Measurements from ENCODE around the gene IFNGR1. TPM values are rescaled to one million over a fixed set of nuclear protein-coding genes. Genes with fewer than 3 reads are reported as not detected.

The IFNGR1 gene
- total RNA-seq, 1 donor from 2014 or later, result 60.5 TPM

DNA sequence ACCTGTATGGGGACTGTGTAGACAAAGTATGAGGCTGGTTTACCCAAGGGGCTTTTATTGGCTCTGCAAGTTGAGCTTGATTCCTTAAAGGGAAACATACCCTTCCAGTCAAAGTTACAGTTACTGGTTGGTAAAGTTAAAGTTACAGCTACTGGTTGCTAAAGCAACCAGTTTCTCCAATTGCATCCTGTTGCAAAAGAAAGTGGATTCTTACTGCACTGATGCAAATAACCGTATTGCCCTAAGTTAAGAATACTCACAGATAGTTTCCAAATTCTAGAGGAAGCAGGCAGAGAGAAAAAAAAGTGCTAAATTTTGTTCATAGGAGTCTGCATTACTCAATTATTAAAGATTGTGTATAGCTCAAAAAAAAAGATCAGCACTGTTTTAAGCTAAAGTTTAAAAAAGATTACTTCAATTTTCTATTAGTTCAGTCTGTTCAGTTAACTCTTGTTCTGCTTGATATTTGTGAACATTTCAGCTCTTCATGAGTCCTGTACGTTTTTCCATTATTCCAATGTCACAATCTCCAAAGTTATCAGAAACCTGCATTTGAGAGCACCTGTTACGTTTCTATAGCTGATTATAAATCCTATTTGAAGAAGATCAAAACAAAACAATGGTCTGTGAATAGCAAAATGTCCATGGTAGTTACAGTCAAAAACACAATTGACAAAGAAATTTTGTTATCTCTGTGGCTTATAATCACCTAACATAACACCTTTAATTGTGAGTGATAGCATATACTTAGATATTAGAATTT lies 37.1 kb downstream of the IFNGR1 start:
- intact Hi-C loops (cut with micrococcal nuclease), result loop anchor here (2.0 kb wide), 1 partner anchor 15 kb away; no protein-coding TSS in a partner anchor
- Mint-ChIP-seq H3K27me3 (no peaks in the 10 kb centered on the region), H3K4me3 (no peak overlapping the region), H3K4me1 (peaks cover 16% of the 10 kb centered on the region), H3K27ac (no peak overlapping the region), H3K36me3 (ENCODE audit: low read depth) (peaks cover 10% of the 10 kb centered on the region), H3K9me3 (peaks cover 16% of the 10 kb centered on the region)
- ChIA-PET CTCF (interaction anchor here (1.1 kb wide), 1 partner anchor 132 kb away, joined by 3 read pairs; no protein-coding TSS in a partner anchor), POLR2A (interaction anchor here (0.6 kb wide), 1 partner anchor 42 kb away, joined by 7 read pairs; no protein-coding TSS in a partner anchor)
- ATAC-seq (ENCODE audit: low read depth), result no peak
- DNase-seq, result no peak
- TF ChIP-seq, protein P1, sequence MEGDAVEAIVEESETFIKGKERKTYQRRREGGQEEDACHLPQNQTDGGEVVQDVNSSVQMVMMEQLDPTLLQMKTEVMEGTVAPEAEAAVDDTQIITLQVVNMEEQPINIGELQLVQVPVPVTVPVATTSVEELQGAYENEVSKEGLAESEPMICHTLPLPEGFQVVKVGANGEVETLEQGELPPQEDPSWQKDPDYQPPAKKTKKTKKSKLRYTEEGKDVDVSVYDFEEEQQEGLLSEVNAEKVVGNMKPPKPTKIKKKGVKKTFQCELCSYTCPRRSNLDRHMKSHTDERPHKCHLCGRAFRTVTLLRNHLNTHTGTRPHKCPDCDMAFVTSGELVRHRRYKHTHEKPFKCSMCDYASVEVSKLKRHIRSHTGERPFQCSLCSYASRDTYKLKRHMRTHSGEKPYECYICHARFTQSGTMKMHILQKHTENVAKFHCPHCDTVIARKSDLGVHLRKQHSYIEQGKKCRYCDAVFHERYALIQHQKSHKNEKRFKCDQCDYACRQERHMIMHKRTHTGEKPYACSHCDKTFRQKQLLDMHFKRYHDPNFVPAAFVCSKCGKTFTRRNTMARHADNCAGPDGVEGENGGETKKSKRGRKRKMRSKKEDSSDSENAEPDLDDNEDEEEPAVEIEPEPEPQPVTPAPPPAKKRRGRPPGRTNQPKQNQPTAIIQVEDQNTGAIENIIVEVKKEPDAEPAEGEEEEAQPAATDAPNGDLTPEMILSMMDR (IDR thresholded peaks at IDR 0.05), result no peak

DNA sequence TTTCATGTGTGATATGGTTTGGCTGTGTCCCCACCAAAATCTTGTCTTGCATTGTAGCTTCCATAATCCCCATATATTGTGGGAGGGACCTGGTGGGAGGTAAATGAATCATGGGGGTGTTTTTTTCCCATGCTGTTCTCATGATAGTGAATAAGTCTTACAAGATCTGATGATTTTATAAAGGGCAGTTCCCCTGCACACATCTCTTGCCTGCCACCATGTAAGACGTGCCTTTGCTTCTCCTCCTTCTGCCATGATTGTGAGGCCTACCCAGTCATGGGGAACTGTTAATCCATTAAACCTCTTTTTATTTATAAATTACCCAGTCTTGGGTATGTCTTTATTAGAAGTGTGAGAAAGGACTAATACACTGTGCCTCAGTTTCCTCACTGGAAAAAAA lies 41.6 kb downstream of the IFNGR1 start:
- DNase-seq (no peak), ATAC-seq (ENCODE audit: low read depth) (no peak)
- peaks cover 5% of the 10 kb centered on the region for H3K36me3 Mint-ChIP-seq (ENCODE audit: low read depth)
- TF ChIP-seq, protein P1 (IDR thresholded peaks at IDR 0.05), result no peak
- H3K27ac Mint-ChIP-seq, result no peak overlapping the region
- CTCF ChIA-PET, result interaction anchor here (1.4 kb wide), 1 partner anchor 83 kb away, joined by 6 read pairs; no protein-coding TSS in a partner anchor
- POLR2A ChIA-PET, result interaction anchor here (0.8 kb wide), 1 partner anchor 19 kb away, joined by 3 read pairs; no protein-coding TSS in a partner anchor
- peaks cover 54% of the 10 kb centered on the region for H3K4me1 Mint-ChIP-seq
- H3K27me3 Mint-ChIP-seq, result no peaks in the 10 kb centered on the region
- H3K4me3 Mint-ChIP-seq, result no peak overlapping the region
- peaks cover 10% of the 10 kb centered on the region for H3K9me3 Mint-ChIP-seq
- intact Hi-C loops (cut with micrococcal nuclease), result loop anchor here (2.0 kb wide), 1 partner anchor 13 kb away; no protein-coding TSS in a partner anchor

DNA sequence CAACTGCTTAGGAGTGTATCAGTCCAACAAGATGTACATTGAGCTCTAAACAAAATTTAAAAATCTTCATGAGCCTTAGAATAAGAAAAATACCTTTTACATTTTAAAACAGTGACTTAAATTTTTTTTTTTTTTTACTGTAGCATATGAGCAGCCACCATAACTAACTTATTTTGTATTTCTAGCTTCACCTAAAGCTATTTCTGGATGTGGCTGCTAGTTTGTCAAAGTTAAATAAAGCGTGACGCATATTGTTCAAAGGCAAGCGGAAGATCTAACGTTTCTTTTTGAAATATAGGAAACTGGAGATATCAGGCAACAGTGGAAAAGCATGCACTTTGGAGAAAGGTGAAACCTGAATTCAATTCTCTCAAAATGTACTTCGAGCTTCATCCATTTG lies 42.5 kb downstream of the IFNGR1 start:
- intact Hi-C loops (cut with micrococcal nuclease), result loop anchor here (2.0 kb wide), 1 partner anchor 14 kb away; no protein-coding TSS in a partner anchor
- H3K9me3 Mint-ChIP-seq, result peaks cover 8% of the 10 kb centered on the region
- H3K4me1 Mint-ChIP-seq, result peaks cover 63% of the 10 kb centered on the region
- TF ChIP-seq, protein P1 (IDR thresholded peaks at IDR 0.05), result no peak
- peak overlapping the region; percentile 7 for H3K4me3 Mint-ChIP-seq
- peaks cover 5% of the 10 kb centered on the region for H3K36me3 Mint-ChIP-seq (ENCODE audit: low read depth)
- ChIA-PET CTCF (interaction anchor here (0.9 to 1.4 kb wide), 2 partner anchors 82 to 138 kb away, joined by 3 to 6 read pairs; no protein-coding TSS in a partner anchor), POLR2A (interaction anchor here (0.6 to 2.3 kb wide), 6 partner anchors 11 to 596 kb away, joined by 3 to 10 read pairs (median 4); no protein-coding TSS in a partner anchor)
- H3K27me3 Mint-ChIP-seq, result no peaks in the 10 kb centered on the region
- no peak for DNase-seq
- peak overlapping the region; percentile 61 for H3K27ac Mint-ChIP-seq
- ATAC-seq (ENCODE audit: low read depth), result no peak

DNA sequence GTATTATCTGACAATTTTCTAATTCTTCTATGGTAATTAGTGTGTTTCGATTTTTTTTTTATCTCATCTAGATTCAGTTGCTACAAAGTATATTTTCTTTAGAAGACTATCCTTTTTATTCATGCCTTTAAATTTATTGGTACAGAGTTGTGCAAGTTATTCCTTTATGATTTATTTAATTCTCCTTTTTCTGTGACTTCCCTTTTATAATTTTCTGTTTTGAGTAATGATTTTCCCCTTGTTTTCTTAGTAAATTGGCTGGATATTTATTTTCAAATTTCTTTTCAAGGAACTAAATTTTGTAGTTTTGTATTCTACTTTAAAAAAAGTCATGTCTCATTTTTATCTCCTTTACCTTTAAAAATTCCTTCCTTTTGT lies 43.3 kb downstream of the IFNGR1 start:
- ATAC-seq (ENCODE audit: low read depth), result no peak
- Mint-ChIP-seq H3K27ac (peak overlapping the region; percentile 39), H3K27me3 (no peaks in the 10 kb centered on the region), H3K9me3 (peaks cover 8% of the 10 kb centered on the region), H3K36me3 (ENCODE audit: low read depth) (peaks cover 4% of the 10 kb centered on the region), H3K4me3 (no peak overlapping the region), H3K4me1 (peaks cover 72% of the 10 kb centered on the region)
- no peak for DNase-seq
- ChIA-PET POLR2A (interaction anchor here (1.0 to 2.3 kb wide), 2 partner anchors 10 to 40 kb away, joined by 3 to 10 read pairs; no protein-coding TSS in a partner anchor), CTCF (interaction anchor here (2.4 kb wide), 1 partner anchor 81 kb away, joined by 10 read pairs; no protein-coding TSS in a partner anchor)
- TF ChIP-seq, protein P1 (IDR thresholded peaks at IDR 0.05), result no peak
- intact Hi-C loops (cut with micrococcal nuclease), result loop anchor here (2.0 kb wide), 1 partner anchor 15 kb away; no protein-coding TSS in a partner anchor

Measured in activated B cell treated with CpG ODN at 0.5 μM for 24 hours (primary cell).